PC-9 (cell line): Measurements from ENCODE around the gene PPP1R16B. TPM values are rescaled to one million over a fixed set of nuclear protein-coding genes. Genes with fewer than 3 reads are reported as not detected.

Experiments
- BruUV-seq: library from RNA; stranded (reverse); fragments of 400-500 nt; replicated peaks from 2 replicates; lab custom pipeline; 2021; lab: Mats Ljungman, UMichigan
- CTCF ChIA-PET: fragments of 300-600 bp; sonication (Branson Sonifier 250); formaldehyde crosslinking; loops from one replicate; lab custom pipeline; 2022; ENCODE audit warnings: antibody characterized with exemption; lab: Charles Lee
- POLR2A ChIA-PET: fragments of 300-600 bp; sonication (Branson Sonifier 250); formaldehyde crosslinking; loops from one replicate; lab custom pipeline; 2022; ENCODE audit warnings: antibody characterized with exemption; ENCODE audit not compliant: unreplicated experiment; lab: Charles Lee
- DNase-seq, 2 experiments: peaks; one replicate each; pipeline versions ENCODE4 v3.0.0 to v3.0.0-alpha.2; 2015 to 2022; ENCODE audit warnings: mixed read lengths in 1 of 2
- H2AFZ ChIP-seq: fragments of 200-600 bp; sonication (generic); 2 replicates; pipeline ENCODE4 v1.8.1; 2017; ENCODE audit warnings: antibody characterized with exemption
- H3F3A ChIP-seq: fragments of 200-600 bp; sonication (generic); 2 replicates; pipeline ENCODE4 v1.8.1; 2017; ENCODE audit warnings: antibody characterized with exemption, mild to moderate bottlenecking, low read depth; ENCODE audit not compliant: insufficient read depth
- H3K27ac ChIP-seq: fragments of 200-600 bp; sonication (generic); 2 replicates; pipeline ENCODE4 v1.6.1; 2016; ENCODE audit warnings: mixed run types
- H3K27me3 ChIP-seq: fragments of 200-600 bp; sonication (generic); 2 replicates; pipeline ENCODE4 v1.6.1; 2016; ENCODE audit warnings: low read depth, mixed run types; ENCODE audit not compliant: insufficient read depth
- H3K36me3 ChIP-seq: fragments of 200-600 bp; sonication (generic); 2 replicates; pipeline ENCODE4 v1.6.1; 2016; ENCODE audit warnings: low read depth, mixed run types
- H3K4me1 ChIP-seq: fragments of 200-600 bp; sonication (generic); replicated peaks from 2 replicates; pipeline ENCODE4 v1.6.1; 2016; ENCODE audit warnings: mixed run types; ENCODE audit not compliant: insufficient read depth
- H3K4me2 ChIP-seq: fragments of 200-600 bp; sonication (generic); 2 replicates; pipeline ENCODE4 v1.6.1; 2017; ENCODE audit warnings: mixed run types
- H3K4me3 ChIP-seq: fragments of 200-600 bp; sonication (generic); 2 replicates; pipeline ENCODE4 v1.6.1; 2016; ENCODE audit warnings: mixed run types
- H3K79me2 ChIP-seq: fragments of 200-600 bp; sonication (generic); 2 replicates; pipeline ENCODE4 v1.6.1; 2017; ENCODE audit warnings: low read depth, mixed run types
- H3K9me2 ChIP-seq: fragments of 200-600 bp; sonication (generic); 2 replicates; pipeline ENCODE4 v1.8.1; 2017; ENCODE audit warnings: mild to moderate bottlenecking; ENCODE audit not compliant: insufficient read depth
- H3K9me3 ChIP-seq: fragments of 200-600 bp; sonication (generic); 2 replicates; pipeline ENCODE4 v1.8.1; 2016; ENCODE audit warnings: low read depth; ENCODE audit not compliant: insufficient read depth
- H4K20me1 ChIP-seq: fragments of 200-600 bp; sonication (generic); 2 replicates; pipeline ENCODE4 v1.8.1; 2017; ENCODE audit not compliant: insufficient read depth
- EZH2 ChIP-seq: fragments of 200-600 bp; sonication (generic); IDR thresholded peaks from 2 replicates; pipeline ENCODE4 v1.8.0; 2017; ENCODE audit warnings: antibody characterized with exemption, low read depth
- intact Hi-C: fragments of 100-400 bp; cut with micrococcal nuclease; formaldehyde crosslinking; loops from one replicate; pipeline ENCODE4 v1.10.0; 2022; ENCODE audit not compliant: unreplicated experiment
- total RNA-seq: library from RNA; stranded (reverse); gene quantifications from 2 replicates; pipeline ENCODE4 v1.2.3, GENCODE V29; 2021
- TF ChIP-seq, protein P1 (sequence below): fragments of 200-600 bp; sonication (generic); conservative IDR thresholded peaks from 2 replicates; pipeline ENCODE4 v1.6.1; 2017; ENCODE audit warnings: mixed run types, antibody characterized with exemption, mild to moderate bottlenecking, moderate library complexity

Gene PPP1R16B
- total RNA-seq, 1 experiment from 2014 or later: not detected

DNA sequence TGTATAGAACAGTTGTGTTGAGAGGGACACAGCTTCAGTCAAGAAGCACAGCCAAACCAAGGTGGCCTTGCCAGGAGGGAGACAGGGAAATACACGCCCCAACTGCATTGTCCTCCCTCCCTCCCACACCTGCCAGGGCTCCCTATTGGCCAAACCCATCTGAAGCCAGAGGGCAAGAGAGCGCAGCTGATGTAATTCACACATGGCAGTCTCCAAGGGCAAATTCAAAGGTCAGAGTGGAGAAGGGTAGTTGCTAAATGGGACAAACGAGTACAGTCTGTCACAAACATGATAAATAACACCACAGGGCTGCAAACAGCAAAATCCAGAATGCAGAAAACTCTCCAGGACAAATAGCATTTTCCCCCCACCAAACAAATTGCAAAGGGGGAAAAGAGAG is 23.2 kb upstream of the PPP1R16B start:
- peaks cover 16% of the 10 kb centered on the region for H3F3A ChIP-seq
- H3K4me1 ChIP-seq: peaks cover 13% of the 10 kb centered on the region
- no peak for DNase-seq
- no peak overlapping the region for H3K4me2 ChIP-seq
- ChIA-PET CTCF (no interaction called here), POLR2A (no interaction called here)
- H3K79me2 ChIP-seq: no peaks in the 10 kb centered on the region
- intact Hi-C loops: no loop called here
- H4K20me1 ChIP-seq: no peaks in the 10 kb centered on the region
- no TSS peak for BruUV-seq
- H2AFZ ChIP-seq: no peak overlapping the region
- H3K27ac ChIP-seq: no peak overlapping the region
- no peaks in the 10 kb centered on the region for H3K9me3 ChIP-seq
- H3K4me3 ChIP-seq: no peak overlapping the region
- no peak for TF ChIP-seq EZH2
- TF ChIP-seq, protein P1, sequence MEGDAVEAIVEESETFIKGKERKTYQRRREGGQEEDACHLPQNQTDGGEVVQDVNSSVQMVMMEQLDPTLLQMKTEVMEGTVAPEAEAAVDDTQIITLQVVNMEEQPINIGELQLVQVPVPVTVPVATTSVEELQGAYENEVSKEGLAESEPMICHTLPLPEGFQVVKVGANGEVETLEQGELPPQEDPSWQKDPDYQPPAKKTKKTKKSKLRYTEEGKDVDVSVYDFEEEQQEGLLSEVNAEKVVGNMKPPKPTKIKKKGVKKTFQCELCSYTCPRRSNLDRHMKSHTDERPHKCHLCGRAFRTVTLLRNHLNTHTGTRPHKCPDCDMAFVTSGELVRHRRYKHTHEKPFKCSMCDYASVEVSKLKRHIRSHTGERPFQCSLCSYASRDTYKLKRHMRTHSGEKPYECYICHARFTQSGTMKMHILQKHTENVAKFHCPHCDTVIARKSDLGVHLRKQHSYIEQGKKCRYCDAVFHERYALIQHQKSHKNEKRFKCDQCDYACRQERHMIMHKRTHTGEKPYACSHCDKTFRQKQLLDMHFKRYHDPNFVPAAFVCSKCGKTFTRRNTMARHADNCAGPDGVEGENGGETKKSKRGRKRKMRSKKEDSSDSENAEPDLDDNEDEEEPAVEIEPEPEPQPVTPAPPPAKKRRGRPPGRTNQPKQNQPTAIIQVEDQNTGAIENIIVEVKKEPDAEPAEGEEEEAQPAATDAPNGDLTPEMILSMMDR: no peak
- H3K27me3 ChIP-seq: no peaks in the 10 kb centered on the region
- no peaks in the 10 kb centered on the region for H3K9me2 ChIP-seq
- H3K36me3 ChIP-seq: no peaks in the 10 kb centered on the region

DNA sequence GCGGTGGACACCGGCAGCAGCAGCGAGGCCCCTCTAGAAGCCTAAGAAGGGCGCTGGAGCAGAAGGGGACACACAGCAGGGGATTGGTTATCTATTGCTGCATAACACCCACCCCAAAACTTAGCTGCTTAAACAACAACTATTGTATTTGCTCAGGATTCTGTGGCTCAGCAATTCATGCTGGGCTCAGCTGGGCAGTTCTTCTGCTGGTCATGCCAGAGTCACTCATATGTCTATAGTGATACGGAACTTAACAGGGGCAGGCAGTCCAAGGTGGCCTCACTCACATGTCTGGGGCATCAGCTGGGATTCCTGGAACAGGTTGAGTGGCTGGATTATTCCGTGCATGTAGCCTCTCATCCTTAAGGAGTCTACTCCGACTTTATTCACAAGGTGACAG is 17.6 kb upstream of the PPP1R16B start:
- H3K9me3 ChIP-seq: no peaks in the 10 kb centered on the region
- BruUV-seq: no TSS peak
- H3F3A ChIP-seq: peaks cover 10% of the 10 kb centered on the region
- no peak overlapping the region for H3K4me2 ChIP-seq
- no peaks in the 10 kb centered on the region for H4K20me1 ChIP-seq
- intact Hi-C loops: no loop called here
- no peaks in the 10 kb centered on the region for H3K27me3 ChIP-seq
- H3K79me2 ChIP-seq: no peaks in the 10 kb centered on the region
- no peak overlapping the region for H3K27ac ChIP-seq
- no peak for TF ChIP-seq EZH2
- TF ChIP-seq, protein P1: no peak
- H3K36me3 ChIP-seq: no peaks in the 10 kb centered on the region
- ChIA-PET CTCF (no interaction called here), POLR2A (interaction anchor here (0.7 kb wide), 1 partner anchor 436 kb away, joined by 4 read pairs; no protein-coding TSS in a partner anchor)
- no peak for DNase-seq
- peaks cover 17% of the 10 kb centered on the region for H3K4me1 ChIP-seq
- no peaks in the 10 kb centered on the region for H3K9me2 ChIP-seq
- no peak overlapping the region for H3K4me3 ChIP-seq
- H2AFZ ChIP-seq: no peak overlapping the region

DNA sequence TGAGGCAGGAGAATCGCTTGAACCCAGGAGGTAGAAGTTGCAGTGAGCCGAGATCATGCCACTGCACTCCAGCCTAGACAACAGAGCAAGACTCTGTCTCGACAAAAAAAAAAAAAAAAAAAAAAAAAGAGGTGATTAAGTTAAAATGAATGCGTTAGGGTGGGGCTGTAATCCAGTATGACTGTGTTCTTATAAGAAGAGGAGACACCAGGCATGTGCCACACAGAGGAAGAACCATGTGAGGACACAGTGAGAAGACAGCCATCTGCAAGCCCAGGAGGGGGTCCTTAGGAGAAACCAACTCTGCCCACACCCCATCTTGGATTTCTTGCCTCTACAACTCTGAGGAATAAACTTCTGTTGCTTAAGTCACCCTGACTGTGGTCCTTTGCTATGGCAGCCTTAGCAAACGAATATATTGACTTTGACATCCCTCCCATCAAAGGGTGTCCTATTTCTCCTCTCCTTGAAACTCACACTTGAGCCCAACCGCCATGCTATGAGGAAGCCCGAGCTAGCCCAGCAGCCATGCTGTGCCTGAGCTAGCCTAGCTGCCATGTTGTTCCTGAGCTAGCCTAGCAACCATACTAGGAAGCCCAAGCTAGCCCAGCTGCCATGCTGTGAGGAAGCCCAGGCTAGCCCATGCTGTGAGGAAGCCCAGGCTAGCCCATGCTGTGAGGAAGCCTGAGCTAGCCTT is 15.8 kb upstream of the PPP1R16B start:
- Histone ChIP-seq H2AFZ (no peak overlapping the region), H3K9me2 (no peaks in the 10 kb centered on the region), H3K4me3 (no peak overlapping the region), H3K36me3 (no peaks in the 10 kb centered on the region), H3K4me1 (peaks cover 17% of the 10 kb centered on the region), H3K79me2 (no peaks in the 10 kb centered on the region), H3K4me2 (peak overlapping the region; percentile 65), H3K27ac (peak overlapping the region; percentile 67), H3K27me3 (no peaks in the 10 kb centered on the region), H3F3A (peaks cover 10% of the 10 kb centered on the region), H3K9me3 (no peaks in the 10 kb centered on the region), H4K20me1 (no peaks in the 10 kb centered on the region)
- TSS peak; percentile 98 for BruUV-seq
- TF ChIP-seq EZH2: no peak
- TF ChIP-seq, protein P1: no peak
- intact Hi-C loops: loop anchor here (1.0 to 5.0 kb wide), 3 partner anchors 38 to 143 kb away; partner anchors contain the start of gene ACTR5
- peak; percentile 56 to 84 for DNase-seq
- CTCF ChIA-PET: interaction anchor here (0.7 to 0.9 kb wide), 3 partner anchors 11 to 527 kb away, joined by 3 read pairs; no protein-coding TSS in a partner anchor
- POLR2A ChIA-PET: interaction anchor here (0.6 to 0.9 kb wide), 2 partner anchors 149 to 190 kb away, joined by 3 to 7 read pairs; no protein-coding TSS in a partner anchor
